Measurements from ENCODE around the gene STPG4.

GRCh38 chr2:47091118-47091517, 64.0 kb downstream of the STPG4 start:
- no peak for TF ChIP-seq CTCF (IDR thresholded peaks at IDR 0.05)
- TF ChIP-seq POLR2A (IDR thresholded peaks at IDR 0.05), result no peak
- TF ChIP-seq POLR2AphosphoS5 (IDR thresholded peaks at IDR 0.05), result no peak

Measured in transverse colon (tissue), 4 donors.